ENCODE data around the gene PPP2R3A.
A peak's percentile ranks its signal among the peaks of the same experiment; 100 is the strongest.
"Not testable (repeated sequence)": the region's sequence is repeated elsewhere in the genome, so short reads cannot be mapped to it uniquely, and the experiment has no call there.

The PPP2R3A gene

DNA sequence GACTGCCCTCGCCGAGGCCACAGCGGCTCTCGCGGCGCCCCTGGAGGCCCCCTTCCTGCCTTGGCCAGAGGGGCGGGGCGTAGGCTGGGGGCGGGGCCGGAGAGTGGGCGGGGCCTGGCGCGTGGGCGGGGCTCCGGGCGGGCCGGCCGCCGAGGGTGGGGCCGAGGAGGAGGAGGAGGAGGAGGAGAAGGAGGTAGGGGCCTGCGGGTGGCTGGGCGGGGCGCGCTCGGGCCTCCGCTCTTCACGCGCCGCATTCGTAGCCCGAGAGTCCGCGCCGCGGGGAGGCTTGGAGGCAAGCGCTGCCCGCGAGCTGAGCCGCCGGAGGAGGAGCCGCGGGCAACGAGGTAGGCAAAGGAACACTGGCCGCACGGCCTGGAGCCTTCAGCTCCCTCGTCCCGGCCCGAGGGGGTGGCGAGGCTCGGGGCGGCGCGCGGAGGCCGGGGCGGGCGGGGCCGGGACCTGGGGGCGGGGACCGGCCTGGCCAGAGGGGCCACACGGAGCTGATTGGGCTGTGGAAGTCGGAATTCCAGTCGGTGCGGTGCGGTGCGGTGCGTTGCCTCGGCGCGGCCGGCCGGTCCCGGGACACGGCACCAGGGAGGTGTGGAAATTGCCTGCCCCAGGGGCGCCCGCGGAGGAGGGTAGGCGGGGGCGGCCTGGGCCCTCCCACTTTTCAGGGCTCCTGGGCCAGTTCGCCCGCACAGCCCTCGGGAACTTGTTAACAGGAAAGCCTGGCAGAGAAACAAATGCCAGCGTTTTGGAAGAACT, at the start of gene PPP2R3A:
Gene PPP2R3A, plus strand, starts transcription at position 223 of the 765 bp plus-strand sequence. CDS start 35,771 bp downstream, outside the sequence.
- peak; percentile 38 for DNase-seq

DNA sequence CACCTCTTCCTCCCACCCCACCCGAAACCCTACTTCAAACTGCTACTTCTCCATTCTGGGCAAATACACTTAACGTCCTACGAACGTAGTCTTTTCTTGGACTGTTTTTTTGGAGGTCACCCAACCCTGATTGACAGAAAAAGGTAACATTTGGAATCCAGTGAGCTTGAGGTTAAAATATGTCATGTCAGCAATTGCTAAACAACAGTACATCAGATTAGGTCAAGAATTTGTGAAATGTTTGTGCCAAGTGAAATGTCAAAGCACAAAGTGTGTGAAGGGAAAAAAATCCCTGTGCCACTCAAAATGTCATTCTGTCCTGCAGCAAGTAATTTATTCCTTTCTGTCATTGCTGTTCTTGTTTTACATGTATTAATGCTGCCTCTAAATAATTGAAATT, 49.2 kb upstream of the PPP2R3A start:
- no peak for DNase-seq

DNA sequence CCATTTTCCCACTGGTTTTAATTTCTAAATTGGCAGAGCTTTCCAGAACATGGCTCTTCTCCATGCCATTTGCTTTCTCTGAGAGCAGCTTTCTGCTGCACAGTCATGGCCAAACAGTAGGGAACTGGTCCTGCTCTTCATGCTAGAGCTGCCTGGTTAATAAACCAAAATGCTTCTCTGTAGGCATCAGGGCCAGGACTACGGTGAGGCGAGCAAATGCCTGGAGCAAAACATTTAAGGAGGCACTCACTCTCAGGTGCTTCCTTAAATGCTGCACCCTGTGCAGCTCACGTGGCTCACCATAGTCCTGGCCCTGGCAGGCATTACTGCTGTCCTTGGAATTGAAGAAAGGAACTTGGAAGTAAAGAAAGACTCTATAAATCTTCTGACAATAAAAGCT, 48.5 kb upstream of the PPP2R3A start:
- DNase-seq = no peak

GRCh38 chr3:135917927-135918597, 47.5 kb upstream of the PPP2R3A start:
- no peak for DNase-seq

DNA sequence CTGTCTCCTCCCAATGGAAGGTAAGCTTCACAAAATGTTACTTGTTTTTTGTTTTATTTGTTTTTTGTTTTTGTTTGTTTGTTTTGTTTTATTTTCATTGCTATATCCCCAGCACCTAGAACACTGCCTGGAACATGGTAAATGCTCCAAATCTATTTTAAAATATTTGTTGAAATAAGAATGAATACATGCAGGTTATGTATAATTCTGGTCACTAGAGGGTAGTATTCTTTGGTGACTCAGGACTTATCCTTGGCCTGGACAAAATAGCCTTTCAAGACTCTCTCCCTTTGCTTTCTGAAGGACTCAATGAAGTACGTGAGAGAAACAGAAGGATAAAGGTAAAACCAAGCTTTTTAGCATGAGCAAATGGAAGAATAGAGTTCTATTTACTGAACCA, 46.9 kb upstream of the PPP2R3A start:
- DNase-seq = no peak

GRCh38 chr3:135920275-135920674, 45.3 kb upstream of the PPP2R3A start:
- no peak for DNase-seq

- no peak for DNase-seq
Observed at GRCh38 chr3:135922903-135923250, 42.7 kb upstream of the PPP2R3A start.

DNA sequence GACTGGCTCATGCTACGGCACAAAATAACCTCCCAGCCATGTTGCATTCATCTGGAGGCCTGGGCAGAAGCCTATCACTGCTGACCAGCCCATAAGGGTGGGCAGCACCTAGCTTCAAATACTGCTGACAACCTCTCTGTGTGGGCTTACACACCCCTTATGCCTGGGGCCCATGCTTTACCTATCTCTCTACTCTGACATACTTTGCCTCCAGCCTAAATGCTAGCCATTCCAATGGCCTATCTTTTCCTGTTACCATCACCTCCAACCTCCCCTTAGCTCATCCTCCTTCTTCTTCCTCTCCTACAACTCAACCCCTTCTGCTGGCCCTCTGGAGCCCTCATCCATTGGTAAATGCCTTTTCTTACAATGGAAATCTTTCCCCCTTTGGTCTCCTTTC, 41.0 kb upstream of the PPP2R3A start:
- no peak for DNase-seq

- DNase-seq = no peak
Observed at GRCh38 chr3:135926664-135927063, 38.9 kb upstream of the PPP2R3A start.

GRCh38 chr3:135927155-135927554, 38.4 kb upstream of the PPP2R3A start:
- DNase-seq = no peak

DNA sequence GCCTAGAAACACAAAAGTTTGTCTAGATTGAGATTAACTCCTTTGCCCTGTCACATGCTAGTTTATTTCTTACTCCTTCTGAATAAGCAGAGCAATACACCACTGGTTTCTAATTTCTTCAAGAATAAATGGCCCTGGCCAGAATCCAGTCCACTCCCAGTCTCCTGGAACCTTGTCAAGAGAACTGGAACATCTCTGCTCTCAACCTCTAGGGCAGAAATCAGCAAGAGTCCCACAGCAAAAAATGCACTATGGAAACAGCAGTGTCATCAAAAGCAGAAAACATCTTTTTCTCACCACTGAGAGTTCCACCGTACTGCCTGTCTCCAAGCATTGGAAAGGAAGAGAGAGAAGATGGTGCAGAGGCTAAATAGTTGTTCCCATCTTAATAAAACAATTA, 35.9 kb upstream of the PPP2R3A start:
- no peak for DNase-seq

- no peak for DNase-seq
Observed at GRCh38 chr3:135930255-135930654, 35.3 kb upstream of the PPP2R3A start.

DNA sequence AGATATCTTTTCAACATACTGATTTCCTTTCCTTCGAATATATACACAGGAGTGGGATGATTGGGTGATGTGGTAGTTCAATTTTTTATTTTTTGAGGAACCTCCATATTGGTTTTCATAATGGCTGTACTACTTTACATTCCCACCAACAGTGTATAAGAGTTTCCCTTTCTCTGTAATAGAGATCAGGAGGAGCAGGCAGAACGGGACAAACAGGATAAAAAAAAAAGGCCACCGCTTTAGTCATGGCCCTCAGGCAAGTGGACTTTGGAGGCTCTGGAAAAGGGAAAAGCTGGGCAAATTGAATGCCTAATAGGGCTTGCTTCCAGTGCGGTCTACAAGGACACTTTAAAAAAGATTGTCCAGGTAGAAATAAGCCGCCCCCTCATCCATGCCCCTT, 30.4 kb upstream of the PPP2R3A start:
- DNase-seq = not testable (repeated sequence)

DNA sequence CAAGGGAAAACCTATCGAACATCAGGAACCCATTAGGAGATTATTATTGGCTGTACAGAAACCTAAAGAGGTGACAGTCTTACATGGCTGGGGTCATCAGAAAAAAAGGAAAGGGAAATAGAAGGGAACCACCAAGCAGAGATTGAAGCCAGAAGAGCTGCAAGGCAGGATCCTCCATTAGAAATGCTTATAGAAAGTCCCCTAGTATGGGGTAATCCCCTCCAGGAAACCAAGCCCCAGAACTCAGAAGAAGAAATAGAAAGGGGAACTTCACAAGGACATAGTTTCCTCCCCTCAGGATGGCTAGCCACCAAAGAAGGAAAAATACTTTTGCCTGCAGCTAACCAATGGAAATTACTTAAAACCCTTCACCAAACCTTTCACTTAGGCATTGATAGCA, 27.8 kb upstream of the PPP2R3A start:
- not testable (repeated sequence) for DNase-seq

- no peak for DNase-seq
Observed at GRCh38 chr3:135944831-135945230, 20.7 kb upstream of the PPP2R3A start.

DNA sequence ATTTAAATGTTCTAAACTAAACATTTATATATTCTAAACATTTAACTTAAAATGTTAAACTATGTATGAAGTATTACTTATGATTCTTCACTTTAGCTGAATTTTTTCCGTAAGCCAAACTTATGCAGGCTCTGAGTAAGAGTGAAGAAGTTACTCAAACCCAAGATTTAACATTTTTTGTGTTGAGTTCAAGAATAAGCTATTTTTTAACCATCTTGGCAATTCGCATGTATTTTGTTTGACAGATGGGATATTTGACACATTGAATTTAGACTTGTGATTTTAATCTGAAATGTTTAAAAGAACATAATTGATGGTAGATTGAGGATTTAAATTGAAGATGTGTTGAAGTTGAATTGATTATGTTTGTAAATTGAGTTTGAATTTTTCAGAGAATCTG, 14.6 kb upstream of the PPP2R3A start:
- DNase-seq = no peak

GRCh38 chr3:135964160-135964955, 1.2 kb upstream of the PPP2R3A start:
- no peak for DNase-seq

DNA sequence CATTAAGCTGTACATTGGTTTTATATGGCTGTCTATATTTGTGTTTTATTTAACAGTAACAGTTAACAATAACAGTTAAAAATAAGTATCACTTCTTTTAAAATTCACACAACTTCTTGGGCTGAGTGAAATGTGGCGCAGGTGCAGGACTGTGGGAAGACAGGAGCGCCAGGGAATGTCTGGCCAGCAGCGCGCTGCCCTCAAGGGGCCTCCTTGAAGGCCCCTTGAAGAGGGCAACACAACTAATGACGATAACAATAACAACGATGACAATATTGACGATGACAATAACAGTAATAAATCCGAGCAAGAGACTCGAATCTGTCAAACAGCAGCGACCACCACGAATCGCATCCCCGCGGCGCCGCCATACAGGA, 411 bp upstream of the PPP2R3A start:
- DNase-seq = no peak

DNA sequence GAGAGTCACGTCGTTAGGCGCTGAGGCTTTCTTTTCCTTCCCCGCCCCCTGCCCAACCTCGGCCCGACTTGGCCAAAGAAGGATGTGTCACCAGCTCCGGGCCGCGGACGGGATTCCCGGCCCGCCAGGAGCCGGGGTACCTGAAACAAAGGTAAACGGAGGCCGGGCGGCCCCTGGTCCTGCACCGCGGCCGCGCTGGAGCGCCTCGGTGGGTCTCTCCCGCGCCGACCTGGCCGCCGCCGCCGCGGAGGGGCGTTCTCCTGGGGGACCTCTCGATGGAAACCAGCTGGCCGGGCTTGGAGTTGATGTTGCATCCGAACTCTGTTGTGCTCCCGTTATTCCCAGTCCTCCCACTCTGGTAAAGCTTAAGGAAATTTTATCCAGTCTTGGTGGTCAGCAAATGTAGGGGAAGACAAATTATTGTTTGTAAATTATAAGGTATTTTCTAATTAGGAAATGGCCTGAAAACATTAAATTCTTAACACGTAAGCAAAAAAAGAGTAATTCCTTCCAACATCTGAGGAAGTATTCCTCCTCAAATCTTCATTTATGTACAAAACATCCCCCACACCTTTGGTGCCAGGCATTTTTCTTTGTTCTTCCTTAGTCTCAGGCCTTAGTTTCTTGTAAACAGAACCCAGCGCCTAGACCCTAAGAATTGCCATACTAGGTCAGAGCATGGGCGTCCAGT, 888 bp downstream of the PPP2R3A start:
- no peak for DNase-seq

DNA sequence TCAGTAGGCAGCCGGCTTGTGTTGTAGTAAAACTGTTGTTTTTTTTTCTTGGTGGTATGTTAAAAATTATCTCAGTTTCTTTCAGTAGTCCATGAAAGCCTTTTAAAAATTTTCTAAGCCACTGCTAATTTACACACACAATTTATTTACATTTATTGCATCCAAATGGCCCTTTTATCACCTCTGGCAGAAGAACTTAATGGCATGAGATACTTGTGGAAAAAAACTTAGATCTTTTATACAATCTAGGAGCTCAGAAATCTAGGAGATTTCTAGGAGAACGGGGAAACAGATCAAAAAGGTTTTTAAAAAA, 1.4 kb downstream of the PPP2R3A start:
- no peak for DNase-seq

GRCh38 chr3:135967867-135968266, 2.3 kb downstream of the PPP2R3A start:
- DNase-seq = no peak

DNA sequence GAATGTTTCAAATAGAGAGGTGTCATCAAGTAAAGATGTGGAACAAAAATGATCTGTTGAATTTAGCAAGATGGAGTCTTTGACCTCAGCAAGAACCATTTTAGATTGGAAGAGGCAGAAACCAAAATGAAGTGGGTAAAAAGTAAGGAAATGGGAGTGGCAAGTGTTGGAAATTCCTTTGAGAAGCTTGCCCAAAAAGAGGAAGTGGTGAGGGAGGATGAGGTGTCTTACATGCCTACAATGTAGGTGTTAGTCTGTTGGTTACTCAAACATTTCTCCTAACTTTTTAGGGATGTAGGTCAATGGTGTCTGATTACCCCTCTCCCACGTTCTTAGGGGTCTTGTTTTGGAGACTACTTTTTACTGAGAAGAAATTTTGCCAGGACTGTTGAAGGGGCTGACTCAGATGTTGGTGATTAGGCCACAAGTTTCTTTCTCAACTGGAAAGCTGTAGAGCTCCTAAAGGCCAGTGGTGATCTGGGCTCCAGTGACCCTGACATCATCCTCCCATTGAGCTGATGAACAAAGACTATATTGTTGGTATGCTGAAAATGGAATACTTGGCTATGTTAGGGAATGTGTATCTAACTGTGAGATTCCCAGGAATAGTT, 5.1 kb downstream of the PPP2R3A start:
- no peak for DNase-seq

DNA sequence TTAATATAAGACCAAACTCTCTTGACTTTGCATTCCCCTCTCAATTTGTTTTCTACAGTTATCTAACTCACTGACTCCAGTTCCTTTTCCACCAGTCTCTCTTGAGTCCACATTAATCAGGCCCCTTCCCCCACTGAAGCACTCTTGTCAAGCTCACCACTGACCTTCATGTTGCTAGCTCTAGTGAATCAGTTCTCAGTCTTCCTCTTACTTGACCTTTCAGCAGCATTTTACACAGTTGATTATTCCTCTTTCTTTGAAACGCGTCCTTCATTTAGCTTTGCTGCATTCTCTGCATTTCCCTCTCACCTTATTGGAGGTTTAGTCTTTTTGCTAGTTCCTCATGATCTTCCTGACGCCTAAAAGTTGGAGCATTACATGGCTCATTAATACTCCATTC, 8.3 kb downstream of the PPP2R3A start:
- DNase-seq = no peak

Measured in NCI-H1417 treated with DMSO at 0.1 percent for 48 hours (cell line).